Measurements from ENCODE around the gene ADGRB3.
A peak's percentile ranks its signal among the peaks of the same experiment; 100 is the strongest.

The ADGRB3 gene

GRCh38 chr6:69145062-69145461 is 510.0 kb downstream of the ADGRB3 start:
- DNase-seq: no peak

DNA sequence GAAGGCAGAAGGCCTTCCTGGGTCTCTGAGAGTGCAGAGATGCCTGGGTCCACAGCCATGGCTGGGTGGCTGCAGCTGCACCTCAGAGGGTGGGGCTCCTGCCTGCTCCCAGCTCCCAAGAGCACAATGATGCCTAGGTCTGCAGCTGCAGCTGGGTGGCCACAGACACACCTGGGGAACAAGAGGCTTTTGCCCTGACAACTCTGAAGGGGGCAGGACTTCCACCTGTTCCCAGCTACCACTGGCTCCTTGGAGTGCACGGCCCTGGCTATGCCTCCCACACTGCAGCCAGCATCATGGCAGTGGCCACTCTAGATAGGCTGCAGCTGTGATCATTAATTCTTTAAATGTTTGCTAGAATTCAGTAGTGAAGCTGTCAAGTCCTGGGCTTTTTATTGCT is 511.3 kb downstream of the ADGRB3 start:
- DNase-seq: no peak

DNA sequence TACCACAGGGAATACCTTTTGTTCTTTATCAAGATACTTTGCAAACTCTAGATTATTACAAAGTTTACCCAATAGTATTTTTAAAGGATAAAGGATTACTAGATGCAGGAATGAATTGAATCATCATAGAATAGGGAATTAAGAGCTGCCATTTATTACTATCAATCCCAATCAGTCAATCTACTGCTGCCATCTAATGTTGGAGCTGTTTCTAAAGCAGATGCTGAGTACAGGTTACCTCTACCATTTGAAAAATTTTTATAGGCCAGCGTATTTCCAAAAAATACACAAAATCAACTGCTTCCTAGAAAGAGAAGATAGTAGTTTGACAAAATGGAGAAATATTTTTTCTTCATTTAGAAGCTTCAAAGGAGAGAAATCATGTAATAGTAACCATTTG is 520.4 kb downstream of the ADGRB3 start:
- DNase-seq: peak in 1 of 2 experiments; percentile 2

GRCh38 chr6:69162811-69163210 is 527.7 kb downstream of the ADGRB3 start:
- DNase-seq: no peak

DNA sequence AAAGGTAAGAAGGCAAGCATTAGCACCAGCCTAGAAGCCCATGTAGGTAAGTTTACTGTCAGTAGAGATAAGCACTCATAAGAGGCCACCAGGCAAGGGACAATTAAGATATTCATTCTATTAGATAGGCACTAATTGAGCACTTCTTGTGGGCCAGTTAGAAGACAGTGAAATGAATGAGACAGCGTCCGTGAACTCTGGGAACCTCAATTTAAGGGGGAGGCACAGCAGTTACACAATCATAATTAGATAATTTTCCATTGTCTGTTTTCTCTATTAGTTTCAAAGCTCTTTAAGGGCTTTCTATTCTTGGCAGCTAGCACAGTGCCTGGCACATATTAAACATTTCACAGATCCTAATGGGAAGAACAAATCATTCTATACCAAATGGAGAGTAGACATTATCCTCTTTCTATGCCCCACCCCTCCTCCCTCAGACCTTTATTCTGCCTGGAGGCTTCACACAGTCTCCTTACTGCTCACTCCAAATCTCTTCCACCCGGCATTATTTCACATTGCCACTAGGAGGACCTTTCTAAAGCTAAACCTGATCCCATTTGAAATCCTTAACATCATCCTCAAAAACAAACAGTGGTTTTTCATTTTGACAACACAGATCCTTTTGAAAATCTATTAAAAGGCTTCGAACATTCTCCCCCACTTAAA is 529.6 kb downstream of the ADGRB3 start:
- no peak for DNase-seq

GRCh38 chr6:69179681-69180080 is 544.6 kb downstream of the ADGRB3 start:
- DNase-seq: no peak

DNA sequence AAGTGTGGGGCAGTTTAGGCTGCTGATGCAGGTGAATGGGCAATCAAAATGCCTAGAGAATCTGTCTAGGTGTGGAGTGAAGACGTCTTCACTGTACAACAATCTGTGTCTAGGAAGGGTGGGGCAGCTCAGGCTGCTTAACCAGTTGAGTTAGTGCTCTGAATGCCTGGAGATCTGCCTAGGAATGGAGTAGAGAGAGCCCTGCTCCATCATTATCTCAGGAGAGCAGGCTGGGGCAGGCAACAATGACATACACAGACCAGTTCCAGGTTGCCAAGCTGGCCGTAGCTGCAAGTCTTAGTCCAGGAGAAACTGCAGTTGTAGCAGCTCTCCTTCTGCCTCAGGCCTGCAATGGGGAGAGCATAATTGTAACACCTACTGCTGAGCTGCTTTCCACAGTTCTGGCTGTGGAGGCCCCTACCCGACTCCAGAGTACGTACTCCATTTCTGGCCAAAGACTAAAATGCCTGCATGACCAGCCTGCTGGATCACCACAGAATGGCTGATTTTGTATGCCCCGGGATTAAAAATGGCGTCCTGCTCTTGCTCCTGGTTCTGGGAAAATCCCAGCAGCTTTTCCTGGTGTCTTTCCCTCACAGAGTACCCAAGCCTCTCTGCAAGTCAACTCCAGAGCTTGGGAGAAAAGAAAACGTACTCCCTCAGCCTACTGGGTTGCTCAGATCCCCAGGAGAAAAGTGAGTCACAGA is 545.4 kb downstream of the ADGRB3 start:
- DNase-seq: no peak

DNA sequence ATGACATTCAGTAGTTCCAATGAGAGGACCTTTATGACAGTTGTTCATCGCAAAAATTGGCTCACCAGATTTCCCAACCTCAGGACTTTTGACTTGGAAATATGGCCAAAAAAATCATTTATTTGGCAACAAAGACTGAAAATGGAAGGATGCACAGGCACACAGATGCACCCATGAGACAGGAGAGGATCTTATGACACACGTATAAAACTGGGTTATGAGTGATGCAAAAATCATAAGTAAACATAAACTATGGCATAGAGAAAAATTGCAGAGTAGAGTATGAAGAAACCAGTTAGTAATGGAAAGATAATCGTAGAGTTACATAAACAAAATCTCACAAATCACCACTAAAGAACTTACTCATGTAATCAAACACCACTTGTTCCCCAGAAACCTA is 546.9 kb downstream of the ADGRB3 start:
- no peak for DNase-seq

- no peak for DNase-seq
These were observed 550.2 kb downstream of the ADGRB3 start for GRCh38 chr6:69185276-69185675.

GRCh38 chr6:69202768-69203167 is 567.7 kb downstream of the ADGRB3 start:
- DNase-seq: no peak

DNA sequence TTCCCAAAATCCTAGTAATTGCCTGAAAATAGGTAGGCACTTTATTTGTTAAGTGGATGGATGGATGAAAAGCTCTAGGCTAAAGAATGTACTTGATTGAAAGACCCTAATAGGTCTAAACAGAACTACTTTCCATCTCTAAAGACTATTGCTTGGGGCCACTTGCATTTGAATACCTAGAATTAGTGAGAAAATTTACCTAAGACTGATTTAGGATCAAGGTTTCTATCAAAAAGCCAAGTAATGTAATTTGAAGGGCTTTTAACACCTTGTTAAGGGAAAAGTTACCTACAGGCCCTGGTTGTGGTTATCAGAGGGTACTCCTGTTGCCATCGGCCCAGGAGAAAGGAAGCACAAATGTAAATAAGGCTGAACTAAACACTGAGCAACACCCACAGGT is 581.0 kb downstream of the ADGRB3 start:
- no peak for DNase-seq

DNA sequence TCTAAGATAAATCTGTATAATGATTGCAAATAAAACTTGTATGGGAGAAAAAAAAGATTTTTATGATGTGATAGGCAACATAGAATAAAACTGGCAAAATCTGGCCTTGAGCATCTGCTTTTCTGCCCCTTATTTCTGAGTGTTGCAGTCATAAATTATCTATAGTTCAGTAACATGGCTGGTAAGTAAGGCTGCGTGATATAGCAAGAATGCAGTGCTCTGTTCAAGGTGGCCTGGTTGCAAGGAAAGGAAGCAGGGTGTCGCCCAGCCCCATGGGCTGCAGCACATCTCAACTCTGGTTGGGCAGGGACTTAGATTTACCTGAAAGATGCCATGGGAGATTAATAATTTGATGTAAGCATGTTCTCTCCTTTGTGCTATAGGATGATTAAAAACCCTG is 582.3 kb downstream of the ADGRB3 start:
- no peak for DNase-seq

GRCh38 chr6:69220375-69220774 is 585.3 kb downstream of the ADGRB3 start:
- no peak for DNase-seq

GRCh38 chr6:69232008-69232407 is 596.9 kb downstream of the ADGRB3 start:
- DNase-seq: no peak

GRCh38 chr6:69232496-69232895 is 597.4 kb downstream of the ADGRB3 start:
- no peak for DNase-seq

DNA sequence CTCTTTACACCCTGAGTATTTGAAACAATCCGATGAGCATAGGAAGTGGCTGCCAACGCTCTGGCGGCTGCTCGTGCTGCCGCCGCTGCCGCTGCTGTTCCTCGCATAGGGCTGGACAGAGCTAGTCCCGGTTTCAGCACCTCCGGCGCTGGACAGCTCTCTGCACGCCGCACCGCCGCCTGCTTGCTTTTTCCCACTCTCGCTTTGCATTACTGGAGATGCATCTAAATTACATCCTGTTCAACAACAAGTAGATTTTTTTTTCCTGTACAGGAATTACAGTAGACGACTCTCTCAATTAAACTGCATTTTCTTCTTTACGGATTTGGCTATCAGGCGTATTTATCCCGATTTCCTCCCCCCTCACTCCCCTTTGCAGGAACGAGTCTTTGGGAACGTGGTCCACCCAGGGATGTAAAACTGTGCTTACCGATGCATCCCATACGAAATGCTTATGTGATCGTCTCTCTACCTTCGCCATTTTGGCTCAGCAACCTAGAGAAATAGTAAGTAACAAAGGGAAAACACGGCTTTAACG is 597.9 kb downstream of the ADGRB3 start:
- peak in 1 of 2 experiments; percentile 32 for DNase-seq

DNA sequence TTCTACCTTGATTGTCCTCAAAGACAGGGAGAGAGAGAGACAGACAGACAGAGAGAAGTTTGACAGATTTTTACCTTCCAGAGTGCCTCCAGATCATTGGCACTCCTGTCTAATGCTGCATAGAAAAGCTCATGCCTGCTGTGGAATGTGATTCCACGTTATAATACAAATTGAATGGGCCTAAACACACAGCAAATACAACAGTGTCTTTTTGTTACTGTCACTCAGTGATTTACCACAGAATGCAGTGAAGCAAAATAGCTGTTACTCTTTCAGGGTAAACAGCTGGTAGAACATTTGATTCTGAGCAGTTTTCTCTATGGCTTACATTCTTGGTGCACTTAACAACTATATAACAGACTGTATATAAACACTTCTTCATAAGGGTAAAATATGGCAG is 603.0 kb downstream of the ADGRB3 start:
- no peak for DNase-seq

DNA sequence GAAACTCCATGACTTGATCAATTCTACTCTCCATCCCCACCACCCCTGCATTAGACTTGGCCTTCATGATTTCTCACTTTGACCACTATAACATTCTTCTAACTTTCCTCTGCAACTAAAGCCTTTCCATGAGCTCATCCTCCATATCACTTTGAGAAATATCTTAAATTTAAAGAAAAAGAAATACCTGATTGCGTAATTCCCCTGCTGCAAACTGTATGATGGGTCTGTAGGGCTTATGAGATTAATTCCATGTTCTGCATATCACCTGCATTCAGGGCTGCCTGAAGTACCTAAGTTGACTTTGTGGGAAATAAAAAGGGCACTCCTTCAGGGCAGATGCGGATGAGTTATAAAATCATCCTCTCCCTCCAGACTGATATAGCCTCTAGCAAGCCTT is 611.9 kb downstream of the ADGRB3 start:
- DNase-seq: no peak

GRCh38 chr6:69261010-69261409 is 625.9 kb downstream of the ADGRB3 start:
- no peak for DNase-seq

- DNase-seq: no peak
These were observed 628.2 kb downstream of the ADGRB3 start for GRCh38 chr6:69263297-69263696.

- DNase-seq: no peak
These were observed 630.0 kb downstream of the ADGRB3 start for GRCh38 chr6:69265090-69265489.

DNA sequence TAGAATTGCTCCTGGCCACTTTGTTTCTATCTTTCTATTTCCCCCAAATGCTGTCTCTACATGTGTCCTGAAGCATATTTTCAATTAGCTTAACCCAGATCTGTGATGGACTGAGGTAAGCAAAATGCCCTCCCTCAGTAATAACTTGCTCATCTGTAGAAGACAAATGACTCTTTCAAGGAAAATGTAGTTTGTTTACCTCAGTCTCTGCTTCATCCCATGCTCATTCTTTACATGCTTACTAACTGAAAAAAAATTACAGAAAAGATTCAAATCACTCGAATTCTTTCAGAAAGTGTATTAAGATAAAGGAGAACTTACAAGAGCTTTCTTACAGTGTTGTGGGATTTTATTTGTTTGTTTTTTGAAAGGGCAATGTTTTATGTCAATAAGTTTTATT is 630.6 kb downstream of the ADGRB3 start:
- DNase-seq: no peak

DNA sequence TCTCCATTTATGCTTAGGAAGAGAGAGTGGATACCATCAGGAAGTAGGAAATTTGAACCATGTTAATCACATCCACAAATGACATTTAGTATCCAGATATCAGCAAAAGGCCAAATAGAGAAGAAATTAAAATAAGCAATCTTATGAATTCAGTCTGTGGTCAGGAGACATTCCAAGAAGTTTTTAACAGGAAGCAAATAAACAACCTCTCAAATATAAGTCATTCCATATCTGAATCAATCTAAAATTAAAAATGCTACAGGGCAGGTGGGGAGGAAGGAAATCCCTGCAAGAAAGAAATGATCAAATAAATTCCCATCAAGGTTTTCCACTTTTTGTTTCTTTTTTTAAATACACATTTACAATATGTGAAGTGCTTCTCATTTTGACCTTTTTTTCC is 641.1 kb downstream of the ADGRB3 start:
- no peak for DNase-seq

DNA sequence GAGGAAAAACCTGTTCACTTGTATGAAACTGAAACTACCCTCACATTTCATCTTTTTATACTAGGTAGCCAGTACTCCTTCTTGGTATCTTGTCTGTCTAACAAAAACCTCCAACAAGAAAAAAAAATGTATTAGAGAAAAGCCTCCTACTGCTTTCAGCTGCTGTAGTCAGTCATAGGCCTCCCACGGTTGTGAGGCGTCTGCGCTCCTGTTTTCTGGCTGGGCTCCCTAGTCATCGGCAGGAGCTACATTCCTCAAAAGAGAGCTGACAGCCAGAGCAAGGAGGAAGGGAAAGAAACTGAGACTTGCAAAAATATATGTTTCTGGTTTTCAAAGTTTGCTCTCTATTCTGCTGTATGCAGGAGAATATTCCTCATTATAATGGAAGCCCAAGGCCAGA is 644.7 kb downstream of the ADGRB3 start:
- no peak for DNase-seq

GRCh38 chr6:69280858-69281257 is 645.8 kb downstream of the ADGRB3 start:
- no peak for DNase-seq

Data from SW 1271 (cell line).